A673 (cell line): ENCODE results near the gene APELA. TPM values are rescaled to one million over a fixed set of nuclear protein-coding genes. Genes with fewer than 3 reads are reported as not detected.

Experiments used
- BruUV-seq: library from RNA; stranded (reverse); fragments of 400-500 nt; replicated peaks from 2 replicates; lab custom pipeline; 2021; lab: Mats Ljungman, UMichigan
- CTCF ChIA-PET: fragments of 300-600 bp; sonication (Branson Sonifier 250); formaldehyde crosslinking; loops from one replicate; lab custom pipeline; 2022; ENCODE audit warnings: antibody characterized with exemption; lab: Charles Lee
- POLR2A ChIA-PET: fragments of 300-600 bp; sonication (Branson Sonifier 250); formaldehyde crosslinking; loops from one replicate; lab custom pipeline; 2022; ENCODE audit warnings: antibody characterized with exemption; ENCODE audit not compliant: low non-redundant PET; lab: Charles Lee
- DNase-seq: peaks from one replicate; pipeline ENCODE4 v3.0.0-alpha.2; 2015; ENCODE audit warnings: low spot score
- H3K27ac ChIP-seq: fragments of 200-600 bp; sonication (generic); 2 replicates; pipeline ENCODE4 v1.5.1; 2016; ENCODE audit warnings: mixed run types, low read depth, mild to moderate bottlenecking, mixed read lengths, antibody characterized with exemption, low read length; ENCODE audit not compliant: poor library complexity, severe bottlenecking
- H3K27me3 ChIP-seq: fragments of 200-600 bp; sonication (generic); replicated peaks from 2 replicates; pipeline ENCODE4 v1.6.1; 2017; ENCODE audit warnings: mixed run types, low read depth, mild to moderate bottlenecking, mixed read lengths, antibody characterized with exemption, low read length; ENCODE audit not compliant: insufficient read depth, poor library complexity
- H3K36me3 ChIP-seq: fragments of 200-600 bp; sonication (generic); 2 replicates; pipeline ENCODE4 v1.6.1; 2016; ENCODE audit warnings: mixed run types, mild to moderate bottlenecking, mixed read lengths, antibody characterized with exemption, low read length; ENCODE audit not compliant: insufficient read depth, poor library complexity, severe bottlenecking
- H3K4me1 ChIP-seq: fragments of 200-600 bp; sonication (generic); 2 replicates; pipeline ENCODE4 v1.6.1; 2017; ENCODE audit warnings: mixed run types, mild to moderate bottlenecking, mixed read lengths, antibody characterized with exemption, low read length; ENCODE audit not compliant: insufficient read depth, poor library complexity, severe bottlenecking
- H3K4me3 ChIP-seq: fragments of 200-600 bp; sonication (generic); 2 replicates; pipeline ENCODE4 v1.5.1; 2016; ENCODE audit warnings: low read depth, mixed run types, mild to moderate bottlenecking, mixed read lengths, low read length; ENCODE audit not compliant: poor library complexity, severe bottlenecking
- H3K9me3 ChIP-seq: fragments of 200-600 bp; sonication (generic); 2 replicates; pipeline ENCODE4 v1.6.1; 2016; ENCODE audit warnings: mixed run types, low read depth, mild to moderate bottlenecking, mixed read lengths, antibody characterized with exemption, low read length; ENCODE audit not compliant: poor library complexity, severe bottlenecking
- CTCF ChIP-seq: fragments of 300-800, 200-600 bp; sonication (generic); conservative IDR thresholded peaks from 2 replicates; pipeline ENCODE4 v1.5.1; 2017; ENCODE audit warnings: low read depth, mild to moderate bottlenecking, antibody characterized with exemption, low read length, moderate library complexity, mixed read lengths
- EZH2 ChIP-seq: fragments of 200-600 bp; sonication (generic); IDR thresholded peaks from 2 replicates; pipeline ENCODE4 v1.6.1; 2017; ENCODE audit warnings: borderline replicate concordance, low read depth, mild to moderate bottlenecking, mixed read lengths, antibody characterized with exemption, low read length; ENCODE audit not compliant: poor library complexity, severe bottlenecking
- intact Hi-C: fragments of 100-400 bp; cut with micrococcal nuclease; formaldehyde crosslinking; loops from one replicate; pipeline ENCODE4 v1.10.0; 2022; ENCODE audit not compliant: unreplicated experiment
- total RNA-seq: library from RNA; stranded (reverse); gene quantifications from 2 replicates; pipeline ENCODE4 v1.2.3, GENCODE V29; 2021

Gene APELA
- total RNA-seq, 1 experiment from 2014 or later = 16.9 TPM

GRCh38 chr4:164874789-164875188 is 2.2 kb upstream of the APELA start:
- Histone ChIP-seq H3K4me3 (no peak overlapping the region), H3K4me1 (peaks cover 19% of the 10 kb centered on the region), H3K36me3 (no peaks in the 10 kb centered on the region), H3K27ac (no peak overlapping the region), H3K27me3 (no peaks in the 10 kb centered on the region), H3K9me3 (no peaks in the 10 kb centered on the region)
- TF ChIP-seq EZH2 (no peak), CTCF (no peak)
- no peak for DNase-seq
- BruUV-seq = no TSS peak
- ChIA-PET POLR2A (no interaction called here), CTCF (no interaction called here)
- intact Hi-C loops = loop anchor here (5.0 kb wide), 1 partner anchor 92 kb away; no protein-coding TSS in a partner anchor

- H3K4me3 ChIP-seq = peak overlapping the region; percentile 49
- intact Hi-C loops = no loop called here
- POLR2A ChIA-PET = no interaction called here
Measured at GRCh38 chr4:164880489-164881262, 3.7 kb downstream of the APELA start.

DNA sequence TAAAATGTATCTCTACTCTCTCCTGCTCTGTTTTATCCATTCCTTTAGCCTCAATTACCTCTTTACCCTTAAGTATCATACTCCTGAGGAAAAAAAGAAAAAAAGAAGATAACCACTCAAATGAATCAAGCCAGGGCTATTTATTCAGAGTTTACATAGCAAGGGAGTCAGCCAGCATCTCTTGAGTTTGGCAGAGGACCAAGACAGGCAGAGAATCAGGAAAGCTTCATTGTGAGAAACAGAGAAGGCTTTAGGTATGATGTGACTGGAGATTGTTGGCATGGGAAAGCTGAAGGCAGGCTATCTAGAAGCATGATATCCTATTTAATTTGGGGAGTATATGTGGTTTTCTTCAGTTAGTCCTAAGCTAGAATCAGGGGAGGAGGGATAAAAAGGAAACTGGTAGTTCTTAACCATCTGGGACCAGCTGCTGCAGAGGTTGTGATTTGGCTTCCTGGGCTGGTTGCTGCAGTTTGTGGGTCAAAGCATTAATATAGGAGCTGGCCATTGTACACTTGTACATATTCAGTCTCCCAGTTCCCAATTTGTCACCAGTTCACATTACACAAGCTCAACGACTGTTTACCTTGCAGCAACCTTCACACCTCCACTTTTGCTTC is 11.2 kb downstream of the APELA start:
- ChIA-PET POLR2A (no interaction called here), CTCF (interaction anchor here (0.6 kb wide), 1 partner anchor 12 kb away, joined by 3 read pairs; no protein-coding TSS in a partner anchor)
- intact Hi-C loops = no loop called here
- no peak overlapping the region for H3K27ac ChIP-seq
- DNase-seq = no peak
- H3K27me3 ChIP-seq = no peaks in the 10 kb centered on the region
- no peaks in the 10 kb centered on the region for H3K4me1 ChIP-seq
- no peak overlapping the region for H3K4me3 ChIP-seq
- no TSS peak for BruUV-seq
- no peaks in the 10 kb centered on the region for H3K36me3 ChIP-seq
- H3K9me3 ChIP-seq = no peaks in the 10 kb centered on the region
- TF ChIP-seq CTCF = no peak
- no peak for TF ChIP-seq EZH2

More at GRCh38 chr4:164880489-164881262, 3.7 kb downstream of the APELA start:
- DNase-seq = no peak
- Histone ChIP-seq H3K9me3 (no peaks in the 10 kb centered on the region), H3K27ac (no peak overlapping the region), H3K27me3 (no peaks in the 10 kb centered on the region), H3K4me1 (peaks cover 27% of the 10 kb centered on the region), H3K36me3 (no peaks in the 10 kb centered on the region)
- TF ChIP-seq CTCF (no peak), EZH2 (no peak)
- no TSS peak for BruUV-seq
- CTCF ChIA-PET = no interaction called here
